Thyroid gland (tissue), 4 donors: ENCODE results near the gene KCNG1. TPM values are rescaled to one million over a fixed set of nuclear protein-coding genes. Genes with fewer than 3 reads are reported as not detected.

ENCODE experiments used
- DNase-seq, 2 donors: peaks; one replicate each; pipeline ENCODE4 v3.0.0-alpha.2; 2019
- H3K27ac ChIP-seq, 3 donors: fragments of 200-600 bp; sonication (generic); 1 replicate in 2 of 3; 2 replicates in 1 of 3; pipeline ENCODE4 v1.5.1; 2016 to 2019; ENCODE audit warnings: mild to moderate bottlenecking in 1 of 3, moderate library complexity in 1 of 3
- H3K27me3 ChIP-seq: fragments of 200-600 bp; sonication (generic); one replicate; pipeline ENCODE4 v1.5.1; 2019
- H3K36me3 ChIP-seq, 2 donors: fragments of 200-600 bp; sonication (generic); one replicate each; pipeline ENCODE4 v1.5.1; 2016 to 2019
- H3K4me1 ChIP-seq, 2 donors: fragments of 200-600 bp; sonication (generic); one replicate each; pipeline ENCODE4 v1.5.1; 2017 to 2019
- H3K4me3 ChIP-seq, 3 donors: fragments of 200-600 bp; sonication (generic); replicated peaks in 1 of 3; 1 replicate in 2 of 3; 2 replicates in 1 of 3; pipeline ENCODE4 v1.5.1; 2016; ENCODE audit warnings: mild to moderate bottlenecking in 1 of 3
- H3K9me3 ChIP-seq: fragments of 200-600 bp; sonication (generic); one replicate; pipeline ENCODE4 v1.5.1; 2017
- CTCF ChIP-seq, 6 experiments: fragments of 200-600 bp in 3 of 6; fragments of 450-650 bp in 3 of 6; sonication (generic) in 3 of 6; IDR thresholded peaks; one replicate each; pipeline ENCODE4 v1.5.1; 2016 to 2019; ENCODE audit warnings: antibody characterized with exemption in 6 of 6, mild to moderate bottlenecking in 2 of 6, inconsistent platforms in 1 of 6, moderate library complexity in 1 of 6
- POLR2A ChIP-seq, 2 donors: fragments of 450-650 bp; IDR thresholded peaks; one replicate each; pipeline ENCODE4 v1.6.1; 2017; ENCODE audit warnings: antibody characterized with exemption in 2 of 2, mild to moderate bottlenecking in 2 of 2, moderate library complexity in 1 of 2
- WGBS, 2 donors: methylation state at CpG; one replicate each; pipeline ENCODE4 v1.1.5; 2017; 5-methylcytosine and 5-hydroxymethylcytosine counted together
- intact Hi-C: fragments of 100-400 bp; cut with DNase I; formaldehyde crosslinking; loops from one replicate; pipeline ENCODE4 v1.15.1; 2023
- total RNA-seq, 4 donors: library from RNA; depleted of rRNA; stranded (reverse); fragments of >200 nt; gene quantifications; one replicate each; pipeline ENCODE4 v1.2.3, GENCODE V29; 2016

KCNG1 gene
- total RNA-seq, 4 donors from 2014 or later = 0.13 TPM; not detected in 3

DNA sequence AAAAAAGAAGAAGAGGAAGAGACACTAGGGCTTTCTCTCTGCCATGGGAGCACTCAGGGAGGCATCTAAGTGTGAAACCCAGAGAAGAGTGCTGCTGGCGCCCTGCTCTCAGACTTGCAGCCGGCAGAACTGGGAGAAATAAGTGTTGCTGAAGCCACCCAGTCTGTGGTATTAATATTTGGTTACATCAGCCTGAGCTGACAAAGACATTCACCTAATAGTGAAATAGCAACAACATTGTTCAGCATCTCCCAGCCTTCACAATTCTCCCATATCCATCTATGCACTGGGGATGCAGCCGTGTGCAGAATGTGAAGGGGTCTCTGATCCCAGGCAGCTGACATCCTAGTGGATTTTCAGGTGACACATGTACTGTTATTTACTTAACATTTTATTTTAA, 12.0 kb downstream of the KCNG1 start:
- intact Hi-C loops = no loop called here
- no peaks in the 10 kb centered on the region for H3K4me1 ChIP-seq
- DNase-seq = no peak
- TF ChIP-seq CTCF (IDR thresholded peaks at IDR 0.05) (no peak), POLR2A (IDR thresholded peaks at IDR 0.05) (no peak)
- no peak overlapping the region for H3K4me3 ChIP-seq
- no peaks in the 10 kb centered on the region for H3K9me3 ChIP-seq
- no peaks in the 10 kb centered on the region for H3K36me3 ChIP-seq
- 67 to 72% methylated on average over 3 of the region's 3 CpGs for WGBS, 2 donors
- H3K27me3 ChIP-seq = no peaks in the 10 kb centered on the region
- H3K27ac ChIP-seq = no peak overlapping the region

- Histone ChIP-seq H3K36me3 (no peaks in the 10 kb centered on the region), H3K4me3 (no peak overlapping the region), H3K9me3 (no peaks in the 10 kb centered on the region), H3K4me1 (no peaks in the 10 kb centered on the region), H3K27ac (no peak overlapping the region), H3K27me3 (no peaks in the 10 kb centered on the region)
- TF ChIP-seq POLR2A (IDR thresholded peaks at IDR 0.05) (no peak), CTCF (IDR thresholded peaks at IDR 0.05) (no peak)
- no peak for DNase-seq
- intact Hi-C loops = no loop called here
- WGBS, 2 donors = 84 to 91% methylated on average over 24 to 33 of the region's 33 CpGs
These were observed 12.9 kb downstream of the KCNG1 start for GRCh38 chr20:51010043-51010365.

DNA sequence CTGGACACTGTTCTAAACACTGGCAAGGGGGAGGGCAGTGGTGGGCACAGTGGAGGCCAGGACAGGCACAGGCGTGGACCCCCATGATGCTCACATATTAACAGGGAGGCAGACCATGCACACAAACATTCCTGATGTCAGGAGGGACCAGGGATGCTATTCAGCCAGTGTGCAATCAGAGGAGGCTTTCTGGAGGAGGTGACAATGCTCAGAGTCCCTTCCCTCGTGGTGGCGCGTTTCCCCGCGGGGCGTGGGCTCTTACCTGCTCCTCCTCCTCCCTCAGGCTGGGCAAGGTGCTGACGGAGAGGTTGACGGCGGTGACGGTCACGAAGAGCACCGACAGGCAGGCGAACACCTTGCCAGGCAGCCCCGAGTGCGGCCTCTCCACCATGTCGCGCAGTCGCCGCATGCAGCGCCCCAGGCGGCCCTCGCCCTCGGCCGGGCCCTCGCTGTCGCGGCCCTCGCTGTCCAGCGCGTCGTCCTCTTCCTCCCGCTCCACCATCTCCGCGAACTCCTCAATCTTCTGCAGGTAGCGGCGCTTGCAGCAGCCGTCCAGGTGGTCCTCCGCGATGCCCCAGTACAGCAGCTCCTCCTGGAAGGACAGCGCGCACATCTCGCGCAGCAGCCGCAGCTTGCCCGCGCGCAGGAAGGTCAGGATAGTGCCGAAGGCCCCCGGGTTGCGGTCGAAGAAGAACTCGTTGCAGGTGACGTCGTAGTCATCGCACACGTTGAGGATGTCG, 13.4 kb downstream of the KCNG1 start:
- H3K36me3 ChIP-seq = no peaks in the 10 kb centered on the region
- no peak overlapping the region for H3K27ac ChIP-seq
- H3K4me3 ChIP-seq = no peak overlapping the region
- H3K27me3 ChIP-seq = no peaks in the 10 kb centered on the region
- 86 to 90% methylated on average over 54 to 56 of the region's 58 CpGs for WGBS, 2 donors
- H3K4me1 ChIP-seq = no peaks in the 10 kb centered on the region
- no peak for DNase-seq
- intact Hi-C loops = no loop called here
- TF ChIP-seq CTCF (IDR thresholded peaks at IDR 0.05) = no peak
- no peak for TF ChIP-seq POLR2A (IDR thresholded peaks at IDR 0.05)
- H3K9me3 ChIP-seq = no peaks in the 10 kb centered on the region

- H3K4me3 ChIP-seq = no peak overlapping the region
- no peaks in the 10 kb centered on the region for H3K27me3 ChIP-seq
- no peak for DNase-seq
- H3K9me3 ChIP-seq = no peaks in the 10 kb centered on the region
- no peaks in the 10 kb centered on the region for H3K36me3 ChIP-seq
- no peak overlapping the region for H3K27ac ChIP-seq
- TF ChIP-seq POLR2A (IDR thresholded peaks at IDR 0.05) (no peak), CTCF (IDR thresholded peaks at IDR 0.05) (no peak)
- 56 to 60% methylated on average over 5 of the region's 5 CpGs for WGBS, 2 donors
- H3K4me1 ChIP-seq = no peaks in the 10 kb centered on the region
- intact Hi-C loops = no loop called here
These were observed 14.2 kb downstream of the KCNG1 start for GRCh38 chr20:51008718-51009117.

DNA sequence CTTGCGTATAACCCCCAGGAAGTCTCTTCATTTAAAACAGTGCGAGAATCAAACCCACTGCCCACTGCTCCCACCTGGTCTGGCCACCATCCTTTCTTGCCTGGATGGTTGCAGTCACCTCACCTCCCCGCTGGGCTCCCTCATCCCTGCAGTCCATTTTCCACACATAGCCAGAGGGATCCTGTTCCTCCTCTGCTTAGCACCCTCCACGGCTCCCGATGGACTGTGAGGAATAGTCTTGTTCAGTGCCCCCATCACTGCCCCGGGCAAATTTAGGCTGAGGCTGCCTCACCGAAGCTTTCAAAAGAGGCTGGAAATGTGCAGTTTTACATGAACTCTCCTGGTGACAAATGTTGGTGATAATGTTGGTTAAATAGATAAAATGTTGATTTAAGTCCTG, 17.7 kb downstream of the KCNG1 start:
- no peaks in the 10 kb centered on the region for H3K4me1 ChIP-seq
- no peaks in the 10 kb centered on the region for H3K27me3 ChIP-seq
- DNase-seq = no peak
- intact Hi-C loops = no loop called here
- no peaks in the 10 kb centered on the region for H3K36me3 ChIP-seq
- WGBS, 2 donors = 90 to 92% methylated on average over 7 of the region's 7 CpGs
- no peak for TF ChIP-seq CTCF (IDR thresholded peaks at IDR 0.05)
- no peak for TF ChIP-seq POLR2A (IDR thresholded peaks at IDR 0.05)
- no peak overlapping the region for H3K27ac ChIP-seq
- no peak overlapping the region for H3K4me3 ChIP-seq
- no peaks in the 10 kb centered on the region for H3K9me3 ChIP-seq
